Loucy (cell line): Measurements from ENCODE around the gene SESN3.
A peak's percentile ranks its signal among the peaks of the same experiment; 100 is the strongest.

Experiments used
- H2AFZ ChIP-seq: fragments of 200-600 bp; sonication (generic); 2 replicates; pipeline ENCODE4 v1.6.0; 2016; ENCODE audit warnings: antibody characterized with exemption, mild to moderate bottlenecking, low read length, moderate library complexity
- H3F3A ChIP-seq: fragments of 200-600 bp; 2 replicates; pipeline ENCODE4 v1.6.0; 2016; ENCODE audit warnings: antibody characterized with exemption, low read depth, mild to moderate bottlenecking
- H3K27me3 ChIP-seq: fragments of 200-600 bp; sonication (generic); 2 replicates; pipeline ENCODE4 v1.6.1; 2014; ENCODE audit warnings: low read length, mild to moderate bottlenecking; ENCODE audit not compliant: insufficient read depth, poor library complexity, severe bottlenecking
- H3K36me3 ChIP-seq: fragments of 200-600 bp; sonication (generic); 2 replicates; pipeline ENCODE4 v1.6.1; 2016; ENCODE audit warnings: low read length; ENCODE audit not compliant: insufficient read depth
- H3K4me1 ChIP-seq: fragments of 200-600 bp; sonication (generic); 2 replicates; pipeline ENCODE4 v1.5.1; 2014; ENCODE audit warnings: low read length, mild to moderate bottlenecking; ENCODE audit not compliant: insufficient read depth, poor library complexity, severe bottlenecking
- H3K4me2 ChIP-seq: fragments of 200-600 bp; sonication (generic); 2 replicates; pipeline ENCODE4 v1.6.0; 2014; ENCODE audit warnings: antibody characterized with exemption, low read length, low read depth, mild to moderate bottlenecking; ENCODE audit not compliant: poor library complexity, severe bottlenecking
- H3K4me3 ChIP-seq: fragments of 200-600 bp; sonication (generic); 2 replicates; pipeline ENCODE4 v1.5.1; 2014; ENCODE audit warnings: low read length, mild to moderate bottlenecking, mixed read lengths; ENCODE audit not compliant: poor library complexity, severe bottlenecking
- H3K79me2 ChIP-seq: fragments of 200-600 bp; sonication (generic); 2 replicates; pipeline ENCODE4 v1.6.1; 2014; ENCODE audit warnings: low read length; ENCODE audit not compliant: insufficient read depth
- H3K9ac ChIP-seq: fragments of 200-600 bp; sonication (generic); 2 replicates; pipeline ENCODE4 v1.6.0; 2014; ENCODE audit warnings: mild to moderate bottlenecking, low read depth, low read length, moderate library complexity; ENCODE audit not compliant: poor library complexity, severe bottlenecking
- H3K9me2 ChIP-seq: fragments of 200-600 bp; sonication (generic); replicated peaks from 2 replicates; pipeline ENCODE4 v1.6.1; 2016; ENCODE audit warnings: low read depth, low read length, mixed read lengths
- H3K9me3 ChIP-seq: fragments of 200-600 bp; sonication (generic); 2 replicates; pipeline ENCODE4 v1.6.1; 2014; ENCODE audit warnings: mild to moderate bottlenecking, antibody characterized with exemption, low read length, low read depth; ENCODE audit not compliant: insufficient read depth
- H4K20me1 ChIP-seq: fragments of 200-600 bp; sonication (generic); 2 replicates; pipeline ENCODE4 v1.6.0; 2014; ENCODE audit warnings: antibody characterized with exemption, low read length, mild to moderate bottlenecking; ENCODE audit not compliant: insufficient read depth, poor library complexity, severe bottlenecking
- EZH2phosphoT487 ChIP-seq: fragments of 200-600 bp; IDR thresholded peaks from 2 replicates; pipeline ENCODE4 v1.6.1; 2018; ENCODE audit warnings: antibody characterized with exemption, mild to moderate bottlenecking, moderate library complexity, borderline replicate concordance
- TF ChIP-seq, protein P1 (sequence below): fragments of 200-600 bp; sonication (generic); conservative IDR thresholded peaks from 2 replicates; pipeline ENCODE4 v1.5.1; 2014; ENCODE audit warnings: mild to moderate bottlenecking, antibody characterized with exemption, low read length

The SESN3 gene

DNA sequence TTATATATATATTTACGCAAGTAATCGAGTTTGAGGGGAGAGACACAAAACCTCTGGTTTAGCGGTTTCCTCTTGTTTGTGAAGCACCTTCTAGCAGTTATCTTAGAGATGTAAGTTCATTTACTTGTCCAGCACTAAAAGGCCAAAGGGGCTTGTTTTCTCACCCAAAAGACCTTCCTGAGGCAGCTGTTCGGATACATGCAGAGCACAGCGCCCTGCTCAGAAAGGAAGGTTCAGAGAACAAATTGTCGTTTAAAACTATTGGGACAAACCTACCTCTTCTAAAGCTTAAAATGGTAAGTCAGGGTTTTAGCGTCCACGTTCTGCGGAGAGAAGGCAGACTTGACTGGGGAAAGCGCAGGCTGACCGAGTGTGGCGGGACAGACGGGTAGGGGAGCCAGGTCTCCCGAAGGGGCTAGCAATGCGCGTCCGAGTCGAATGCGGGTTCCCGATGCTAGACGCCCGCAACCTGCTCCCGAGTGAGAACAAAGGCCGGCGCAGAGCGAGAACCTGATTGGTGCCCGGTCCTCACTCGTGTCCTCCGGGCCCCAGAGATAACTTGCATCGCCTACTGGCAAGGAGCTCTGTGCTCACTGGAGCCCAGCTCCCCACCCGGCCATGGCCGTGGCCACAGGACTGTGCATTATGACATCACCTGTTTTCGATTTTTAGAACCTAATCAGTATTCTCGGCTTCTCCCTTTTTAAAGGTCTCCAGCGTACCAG, 1.0 kb upstream of the SESN3 start:
- TF ChIP-seq, protein P1, sequence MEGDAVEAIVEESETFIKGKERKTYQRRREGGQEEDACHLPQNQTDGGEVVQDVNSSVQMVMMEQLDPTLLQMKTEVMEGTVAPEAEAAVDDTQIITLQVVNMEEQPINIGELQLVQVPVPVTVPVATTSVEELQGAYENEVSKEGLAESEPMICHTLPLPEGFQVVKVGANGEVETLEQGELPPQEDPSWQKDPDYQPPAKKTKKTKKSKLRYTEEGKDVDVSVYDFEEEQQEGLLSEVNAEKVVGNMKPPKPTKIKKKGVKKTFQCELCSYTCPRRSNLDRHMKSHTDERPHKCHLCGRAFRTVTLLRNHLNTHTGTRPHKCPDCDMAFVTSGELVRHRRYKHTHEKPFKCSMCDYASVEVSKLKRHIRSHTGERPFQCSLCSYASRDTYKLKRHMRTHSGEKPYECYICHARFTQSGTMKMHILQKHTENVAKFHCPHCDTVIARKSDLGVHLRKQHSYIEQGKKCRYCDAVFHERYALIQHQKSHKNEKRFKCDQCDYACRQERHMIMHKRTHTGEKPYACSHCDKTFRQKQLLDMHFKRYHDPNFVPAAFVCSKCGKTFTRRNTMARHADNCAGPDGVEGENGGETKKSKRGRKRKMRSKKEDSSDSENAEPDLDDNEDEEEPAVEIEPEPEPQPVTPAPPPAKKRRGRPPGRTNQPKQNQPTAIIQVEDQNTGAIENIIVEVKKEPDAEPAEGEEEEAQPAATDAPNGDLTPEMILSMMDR, result no peak
- no peak for TF ChIP-seq EZH2phosphoT487
- no peaks in the 10 kb centered on the region for H3K9me3 ChIP-seq
- H3K79me2 ChIP-seq, result peaks cover 37% of the 10 kb centered on the region
- no peaks in the 10 kb centered on the region for H3K27me3 ChIP-seq
- H3K9me2 ChIP-seq, result no peaks in the 10 kb centered on the region
- peak overlapping the region; percentile 87 for H3K4me2 ChIP-seq
- H3K4me3 ChIP-seq, result peak overlapping the region; percentile 72
- H2AFZ ChIP-seq, result peak overlapping the region; percentile 75
- no peaks in the 10 kb centered on the region for H3F3A ChIP-seq
- peaks cover 40% of the 10 kb centered on the region for H3K4me1 ChIP-seq
- H4K20me1 ChIP-seq, result peaks cover 22% of the 10 kb centered on the region
- no peaks in the 10 kb centered on the region for H3K36me3 ChIP-seq
- peak overlapping the region; percentile 83 for H3K9ac ChIP-seq

- TF ChIP-seq, protein P1, result no peak
- TF ChIP-seq EZH2phosphoT487, result no peak
- Histone ChIP-seq H3K4me1 (peaks cover 53% of the 10 kb centered on the region), H3K9me3 (no peaks in the 10 kb centered on the region), H3K4me2 (peak overlapping the region; percentile 73), H3F3A (no peaks in the 10 kb centered on the region), H3K36me3 (no peaks in the 10 kb centered on the region), H3K4me3 (peak overlapping the region; percentile 98), H3K9me2 (no peaks in the 10 kb centered on the region), H2AFZ (peak overlapping the region; percentile 57; the same call in 1 of the 2 replicates), H3K9ac (peak overlapping the region; percentile 82), H3K79me2 (peaks cover 49% of the 10 kb centered on the region), H3K27me3 (no peaks in the 10 kb centered on the region), H4K20me1 (peaks cover 30% of the 10 kb centered on the region)
These were observed 234 bp downstream of the SESN3 start for GRCh38 chr11:95230810-95231126.

DNA sequence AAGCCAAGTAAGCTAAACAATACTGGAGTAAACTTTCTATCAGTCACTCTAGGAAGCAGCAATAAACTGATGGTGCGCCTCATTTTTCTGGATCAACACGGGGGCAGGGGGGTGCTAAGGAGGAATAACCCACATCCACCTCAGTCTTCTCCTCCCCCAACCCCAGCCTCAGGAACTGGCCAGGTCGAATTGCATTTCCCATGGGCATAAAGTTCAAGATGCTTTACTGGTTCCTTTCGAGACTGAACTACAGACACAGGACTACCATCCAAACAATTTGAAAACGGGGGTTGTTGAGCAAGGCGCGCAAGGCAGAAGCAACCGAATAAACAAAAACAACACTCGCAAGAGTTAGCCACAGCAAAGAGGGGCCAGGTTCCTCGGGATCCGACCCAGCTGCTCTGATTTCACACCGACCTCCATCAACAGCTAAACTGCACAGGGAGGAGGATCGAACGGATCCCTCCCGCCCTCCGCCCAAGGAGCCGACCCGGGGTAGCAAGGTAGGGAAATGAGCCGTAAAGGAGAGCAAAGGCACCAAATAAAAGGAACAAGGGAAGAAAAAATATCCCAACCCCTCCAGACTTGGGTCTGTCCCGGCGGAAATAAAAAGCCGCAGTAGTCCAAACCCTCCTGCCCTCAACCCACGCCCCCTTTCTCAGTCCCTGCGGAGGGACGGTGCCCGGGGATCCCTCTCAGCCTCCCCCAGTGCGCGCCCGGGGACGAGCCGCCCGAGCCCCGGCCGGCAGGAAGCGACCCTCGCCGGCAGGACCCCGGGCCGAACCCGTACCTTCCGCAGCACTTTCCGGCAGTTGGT, 801 bp downstream of the SESN3 start:
- H3K9me3 ChIP-seq, result no peaks in the 10 kb centered on the region
- peaks cover 30% of the 10 kb centered on the region for H4K20me1 ChIP-seq
- H3F3A ChIP-seq, result no peaks in the 10 kb centered on the region
- no peaks in the 10 kb centered on the region for H3K36me3 ChIP-seq
- no peaks in the 10 kb centered on the region for H3K27me3 ChIP-seq
- H2AFZ ChIP-seq, result peak overlapping the region; percentile 57
- H3K4me2 ChIP-seq, result peak overlapping the region; percentile 73
- peak overlapping the region; percentile 82 for H3K9ac ChIP-seq
- no peak for TF ChIP-seq EZH2phosphoT487
- TF ChIP-seq, protein P1, result no peak
- peak overlapping the region; percentile 98 for H3K4me3 ChIP-seq
- peaks cover 55% of the 10 kb centered on the region for H3K4me1 ChIP-seq
- peaks cover 55% of the 10 kb centered on the region for H3K79me2 ChIP-seq
- no peaks in the 10 kb centered on the region for H3K9me2 ChIP-seq
